HEK293 (cell line): ENCODE measurements around the gene FOLR2.

ENCODE experiments used
- CTCF ChIA-PET: fragments of 350-600 bp; formaldehyde crosslinking; extraction: SDS; loops from one replicate; lab custom pipeline; 2021; ENCODE audit warnings: antibody characterized with exemption; lab: Yijun Ruan, JAX
- POLR2A ChIA-PET: fragments of 300-600 bp; formaldehyde crosslinking; extraction: SDS; loops from one replicate; lab custom pipeline; 2020; ENCODE audit warnings: antibody characterized with exemption, inconsistent platforms; lab: Yijun Ruan, JAX
- H3K27ac ChIP-seq: fragments of 200-500 bp; sonication (Bioruptor generic); 2 replicates; pipeline ENCODE4 v1.5.1; 2014; ENCODE audit warnings: low read depth, low read length, control low read depth, inconsistent platforms; ENCODE audit errors: extremely low read depth
- H3K36me3 ChIP-seq, 2 experiments: fragments of 200-500 bp in 1 of 2; sonication (Bioruptor generic) in 1 of 2; 1 replicate in 1 of 2; 2 replicates in 1 of 2; pipeline ENCODE4 v1.5.1; 2014 to 2017; ENCODE audit warnings: inconsistent platforms in 2 of 2, low read length in 2 of 2; ENCODE audit not compliant: control insufficient read depth in 2 of 2, insufficient read depth in 1 of 2
- H3K4me1 ChIP-seq: fragments of 200-500 bp; sonication (Bioruptor generic); 2 replicates; pipeline ENCODE4 v1.5.1; 2014; ENCODE audit warnings: mild to moderate bottlenecking, low read length, inconsistent platforms; ENCODE audit not compliant: control insufficient read depth, insufficient read depth
- H3K4me3 ChIP-seq: 2 replicates; pipeline ENCODE4 v1.5.1; 2011; ENCODE audit warnings: low read depth, mild to moderate bottlenecking, control low read depth, low read length, moderate library complexity
- H3K9me3 ChIP-seq: fragments of 200-500 bp; sonication (Bioruptor generic); 2 replicates; pipeline ENCODE4 v1.5.1; 2014; ENCODE audit warnings: low read depth, low read length, inconsistent platforms; ENCODE audit not compliant: control insufficient read depth, insufficient read depth
- BCL6B ChIP-seq: fragments of 450-650 bp; formaldehyde crosslinking; IDR thresholded peaks from 2 replicates; pipeline ENCODE4 v1.5.1; 2017; ENCODE audit warnings: missing biosample characterization, missing genetic modification characterization
- GLI2 ChIP-seq: fragments of 450-650 bp; formaldehyde crosslinking; IDR thresholded peaks from 2 replicates; pipeline ENCODE4; 2017; ENCODE audit warnings: missing biosample characterization, missing genetic modification characterization, low read depth, borderline replicate concordance
- HIC1 ChIP-seq: fragments of 450-650 bp; formaldehyde crosslinking; IDR thresholded peaks from 2 replicates; pipeline ENCODE4 v1.5.1; 2016; ENCODE audit warnings: missing biosample characterization, missing genetic modification characterization
- PRDM10 ChIP-seq: fragments of 450-650 bp; formaldehyde crosslinking; IDR thresholded peaks from 2 replicates; pipeline ENCODE4 v1.5.1; 2016; ENCODE audit warnings: missing biosample characterization, missing genetic modification characterization
- TCF7L2 ChIP-seq: IDR thresholded peaks from 2 replicates; pipeline ENCODE4 v1.6.1; 2011; ENCODE audit warnings: low read depth, mild to moderate bottlenecking, inconsistent platforms, low read length, moderate library complexity, borderline replicate concordance
- TSHZ1 ChIP-seq: fragments of 450-650 bp; formaldehyde crosslinking; IDR thresholded peaks from 2 replicates; pipeline ENCODE4 v1.5.1; 2016; ENCODE audit warnings: missing biosample characterization, missing genetic modification characterization, borderline replicate concordance
- ZBTB10 ChIP-seq: fragments of 450-650 bp; formaldehyde crosslinking; IDR thresholded peaks from 2 replicates; pipeline ENCODE4 v1.5.1; 2016; ENCODE audit warnings: missing biosample characterization, missing genetic modification characterization
- ZFP3 ChIP-seq: fragments of 450-650 bp; formaldehyde crosslinking; IDR thresholded peaks from 2 replicates; pipeline ENCODE4 v1.5.1; 2016; ENCODE audit warnings: low read depth, missing biosample characterization, missing genetic modification characterization
- ZNF155 ChIP-seq: fragments of 450-650 bp; formaldehyde crosslinking; IDR thresholded peaks from 2 replicates; pipeline ENCODE4 v1.5.1; 2016; ENCODE audit warnings: missing biosample characterization, missing genetic modification characterization
- ZNF169 ChIP-seq: fragments of 450-650 bp; formaldehyde crosslinking; IDR thresholded peaks from 2 replicates; pipeline ENCODE4 v1.5.1; 2016; ENCODE audit warnings: missing biosample characterization, missing genetic modification characterization
- ZNF175 ChIP-seq: fragments of 450-650 bp; formaldehyde crosslinking; IDR thresholded peaks from 2 replicates; pipeline ENCODE4 v1.5.1; 2016; ENCODE audit warnings: missing biosample characterization, missing genetic modification characterization
- ZNF221 ChIP-seq: fragments of 450-650 bp; formaldehyde crosslinking; IDR thresholded peaks from 2 replicates; pipeline ENCODE4 v1.5.1; 2017; ENCODE audit warnings: missing biosample characterization, missing genetic modification characterization, borderline replicate concordance
- ZNF530 ChIP-seq: fragments of 450-650 bp; formaldehyde crosslinking; IDR thresholded peaks from 2 replicates; pipeline ENCODE4 v1.5.1; 2016; ENCODE audit warnings: low read depth, missing biosample characterization, missing genetic modification characterization
- ZNF623 ChIP-seq: fragments of 450-650 bp; formaldehyde crosslinking; IDR thresholded peaks from 2 replicates; pipeline ENCODE4 v1.5.1; 2016; ENCODE audit warnings: missing biosample characterization, missing genetic modification characterization
- ZNF692 ChIP-seq: fragments of 450-650 bp; formaldehyde crosslinking; IDR thresholded peaks from 2 replicates; pipeline ENCODE4 v1.5.1; 2016; ENCODE audit warnings: missing biosample characterization, missing genetic modification characterization
- ZNF791 ChIP-seq: fragments of 450-650 bp; formaldehyde crosslinking; IDR thresholded peaks from 2 replicates; pipeline ENCODE4 v1.5.1; 2016; ENCODE audit warnings: missing biosample characterization, missing genetic modification characterization
- ZSCAN16 ChIP-seq: fragments of 450-650 bp; formaldehyde crosslinking; IDR thresholded peaks from 2 replicates; pipeline ENCODE4 v1.5.1; 2016; ENCODE audit warnings: missing biosample characterization, missing genetic modification characterization

Gene FOLR2

GRCh38 chr11:72208281-72208680 is 8.3 kb upstream of the FOLR2 start:
- Histone ChIP-seq H3K4me1 (no peaks in the 10 kb centered on the region), H3K9me3 (no peaks in the 10 kb centered on the region), H3K27ac (no peak overlapping the region), H3K4me3 (no peak overlapping the region)
- CTCF ChIA-PET = interaction anchor here (1.3 kb wide), 1 partner anchor 206 kb away, joined by 6 read pairs; no protein-coding TSS in a partner anchor
- POLR2A ChIA-PET = interaction anchor here (1.1 kb wide), 1 partner anchor 15 kb away, joined by 3 read pairs; no protein-coding TSS in a partner anchor
- TF ChIP-seq ZNF530 = no peak
- TF ChIP-seq ZNF155 (tag by site-specific recombination) = no peak
- no peak for TF ChIP-seq BCL6B (tag by site-specific recombination)
- no peak for TF ChIP-seq ZNF692 (tag by site-specific recombination)
- TF ChIP-seq, all 188 proteins: peak for 0
- no peaks in the 10 kb centered on the region for H3K36me3 ChIP-seq

- H3K27ac ChIP-seq = no peak overlapping the region
- no peaks in the 10 kb centered on the region for H3K4me1 ChIP-seq
- H3K9me3 ChIP-seq = no peaks in the 10 kb centered on the region
- H3K4me3 ChIP-seq = no peak overlapping the region
- POLR2A ChIA-PET = interaction anchor here (1.1 kb wide), 1 partner anchor 14 kb away, joined by 3 read pairs; no protein-coding TSS in a partner anchor
- no peaks in the 10 kb centered on the region for H3K36me3 ChIP-seq
- CTCF ChIA-PET = interaction anchor here (0.5 kb wide), 1 partner anchor 13 kb away, joined by 4 read pairs; no protein-coding TSS in a partner anchor
- TF ChIP-seq ZFP3 (no peak), PRDM10 (tag by site-specific recombination) (no peak), TSHZ1 (tag by site-specific recombination) (no peak), ZNF623 (no peak), GLI2 (tag by site-specific recombination) (no peak), ZBTB10 (tag by site-specific recombination) (no peak), TCF7L2 (no peak), ZNF221 (tag by site-specific recombination) (no peak), HIC1 (tag by site-specific recombination) (no peak), ZNF791 (no peak), ZNF175 (tag by site-specific recombination) (no peak), BCL6B (tag by site-specific recombination) (no peak), ZNF169 (tag by site-specific recombination) (no peak), ZSCAN16 (tag by site-specific recombination) (no peak)
Measured at GRCh38 chr11:72209101-72209500, 7.5 kb upstream of the FOLR2 start.
